BJ (cell line): Measurements from ENCODE around the gene CDK14. TPM values are rescaled to one million over a fixed set of nuclear protein-coding genes. Genes with fewer than 3 reads are reported as not detected.

ENCODE experiments used
- CTCF ChIA-PET: fragments of 350-600 bp; formaldehyde crosslinking; extraction: SDS; loops from one replicate; lab custom pipeline; 2021; ENCODE audit warnings: antibody characterized with exemption, inconsistent platforms; lab: Yijun Ruan, JAX
- POLR2A ChIA-PET: fragments of 300-600 bp; sonication (Branson Sonifier 250); formaldehyde crosslinking; extraction: SDS; loops from one replicate; lab custom pipeline; 2021; ENCODE audit warnings: antibody characterized with exemption; lab: Charles Lee
- DNase-seq: peaks from one replicate; pipeline ENCODE4 v3.0.0-alpha.2; 2011; ENCODE audit warnings: low read depth
- H3K27me3 ChIP-seq: 2 replicates; pipeline ENCODE4 v1.6.0; 2011; ENCODE audit warnings: low read length; ENCODE audit not compliant: control insufficient read depth, insufficient read depth
- H3K36me3 ChIP-seq: 2 replicates; pipeline ENCODE4 v1.5.1; 2011; ENCODE audit warnings: low read length; ENCODE audit not compliant: control insufficient read depth, insufficient read depth
- H3K4me3 ChIP-seq: 2 replicates; pipeline ENCODE4 v1.5.1; 2011; ENCODE audit warnings: low read depth, mild to moderate bottlenecking, control low read depth, low read length
- CTCF ChIP-seq: IDR thresholded peaks from 2 replicates; pipeline ENCODE4 v1.5.1; 2011; ENCODE audit warnings: low read depth, mild to moderate bottlenecking, control low read depth, inconsistent platforms, low read length, moderate library complexity; ENCODE audit not compliant: insufficient read depth
- polyA plus RNA-seq: library from polyadenylated mRNA; depleted of rRNA; stranded (reverse); fragments of >200 nt; gene quantifications from 2 replicates; pipeline ENCODE4 v1.2.3, GENCODE V29; 2011

CDK14 gene
- polyA plus RNA-seq, 1 experiment, result 6.7 TPM

GRCh38 chr7:91005024-91005423 lies 408.9 kb downstream of the CDK14 start:
- H3K4me3 ChIP-seq, result no peak overlapping the region
- no peak for TF ChIP-seq CTCF
- H3K27me3 ChIP-seq, result no peaks in the 10 kb centered on the region
- ChIA-PET POLR2A (no interaction called here), CTCF (interaction anchor here (1.2 kb wide), 1 partner anchor 12 kb away, joined by 3 read pairs; no protein-coding TSS in a partner anchor)
- H3K36me3 ChIP-seq, result no peaks in the 10 kb centered on the region
- DNase-seq, result no peak

GRCh38 chr7:91005841-91006240 lies 409.7 kb downstream of the CDK14 start:
- CTCF ChIA-PET, result interaction anchor here (1.2 kb wide), 1 partner anchor 12 kb away, joined by 3 read pairs; no protein-coding TSS in a partner anchor

GRCh38 chr7:91007371-91007770 lies 411.2 kb downstream of the CDK14 start:
- Histone ChIP-seq H3K27me3 (no peaks in the 10 kb centered on the region), H3K36me3 (no peaks in the 10 kb centered on the region), H3K4me3 (no peak overlapping the region)
- DNase-seq, result no peak
- CTCF ChIA-PET, result no interaction called here
- no peak for TF ChIP-seq CTCF
- POLR2A ChIA-PET, result no interaction called here

More at GRCh38 chr7:91005841-91006240, 409.7 kb downstream of the CDK14 start:
- no peaks in the 10 kb centered on the region for H3K36me3 ChIP-seq
- DNase-seq, result no peak
- TF ChIP-seq CTCF, result no peak
- POLR2A ChIA-PET, result no interaction called here
- H3K27me3 ChIP-seq, result no peaks in the 10 kb centered on the region
- no peak overlapping the region for H3K4me3 ChIP-seq

GRCh38 chr7:91013078-91013477 lies 417.0 kb downstream of the CDK14 start:
- no peaks in the 10 kb centered on the region for H3K36me3 ChIP-seq
- ChIA-PET POLR2A (interaction anchor here (0.5 kb wide), 1 partner anchor 181 kb away, joined by 4 read pairs; no protein-coding TSS in a partner anchor), CTCF (interaction anchor here (1.1 to 2.6 kb wide), 2 partner anchors 22 to 61 kb away, joined by 4 to 9 read pairs; no protein-coding TSS in a partner anchor)
- no peak for TF ChIP-seq CTCF
- no peak overlapping the region for H3K4me3 ChIP-seq
- no peaks in the 10 kb centered on the region for H3K27me3 ChIP-seq
- DNase-seq, result no peak

GRCh38 chr7:91019686-91020385 lies 423.7 kb downstream of the CDK14 start:
- Histone ChIP-seq H3K27me3 (no peaks in the 10 kb centered on the region), H3K36me3 (no peaks in the 10 kb centered on the region), H3K4me3 (no peak overlapping the region)
- POLR2A ChIA-PET, result no interaction called here
- TF ChIP-seq CTCF, result no peak
- DNase-seq, result no peak
- CTCF ChIA-PET, result interaction anchor here (0.6 to 1.8 kb wide), 3 partner anchors 13 to 536 kb away, joined by 3 to 10 read pairs (median 3); no protein-coding TSS in a partner anchor
